Bronchial epithelial cell (primary cell): ENCODE results near the gene CREBBP. TPM values are rescaled to one million over a fixed set of nuclear protein-coding genes. Genes with fewer than 3 reads are reported as not detected.

Source experiments
- DNase-seq: peaks from one replicate; pipeline ENCODE4 v3.0.0-alpha.2; 2010; ENCODE audit warnings: low read depth
- FAIRE-seq: peaks from 2 replicates; lab custom pipeline; 2011; peaks lifted over from hg19 to GRCh38; lab: Jason Lieb, UNC
- H3K27me3 ChIP-seq: 2 replicates; pipeline ENCODE4 v1.5.1; 2011; ENCODE audit warnings: low read length; ENCODE audit not compliant: control insufficient read depth, insufficient read depth
- H3K36me3 ChIP-seq: 2 replicates; pipeline ENCODE4 v1.5.1; 2011; ENCODE audit warnings: low read length; ENCODE audit not compliant: control insufficient read depth, insufficient read depth
- H3K4me3 ChIP-seq: 2 replicates; pipeline ENCODE4 v1.5.1; 2011; ENCODE audit warnings: mild to moderate bottlenecking, low read depth, low read length, control low read depth
- total RNA-seq: library from RNA; depleted of rRNA; stranded (reverse); fragments of >200 nt; gene quantifications from 2 replicates; pipeline ENCODE4 v1.2.1, GENCODE V29; 2014
- TF ChIP-seq, protein P1 (sequence below): IDR thresholded peaks from 2 replicates; pipeline ENCODE4 v1.5.1; 2011; ENCODE audit warnings: mild to moderate bottlenecking, moderate library complexity, low read length, control low read depth, inconsistent platforms; ENCODE audit not compliant: insufficient read depth, severe bottlenecking

CREBBP gene
- total RNA-seq, 1 donor from 2014 or later: 7.4 TPM

DNA sequence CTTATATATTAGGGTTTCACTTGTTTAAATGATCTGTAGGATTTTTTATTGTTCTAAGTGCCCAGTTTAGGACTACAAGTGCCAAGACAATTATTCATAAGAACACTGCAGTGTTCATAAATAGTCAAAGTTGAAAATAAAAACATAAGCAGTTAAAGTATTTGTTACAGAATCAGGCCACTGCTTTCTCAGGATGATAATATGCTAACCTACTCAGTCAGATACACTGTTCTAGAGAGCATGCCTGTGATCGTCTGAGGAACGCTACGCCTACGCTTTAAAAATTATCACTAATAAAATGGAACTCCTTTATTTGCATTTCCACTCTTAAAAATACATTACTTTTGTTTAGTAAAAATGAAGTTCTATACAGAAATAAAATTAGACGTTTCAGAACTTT is 125.7 kb downstream of the CREBBP start:
- Histone ChIP-seq H3K4me3 (no peak overlapping the region), H3K36me3 (peaks cover 11% of the 10 kb centered on the region), H3K27me3 (no peaks in the 10 kb centered on the region)
- TF ChIP-seq, protein P1, sequence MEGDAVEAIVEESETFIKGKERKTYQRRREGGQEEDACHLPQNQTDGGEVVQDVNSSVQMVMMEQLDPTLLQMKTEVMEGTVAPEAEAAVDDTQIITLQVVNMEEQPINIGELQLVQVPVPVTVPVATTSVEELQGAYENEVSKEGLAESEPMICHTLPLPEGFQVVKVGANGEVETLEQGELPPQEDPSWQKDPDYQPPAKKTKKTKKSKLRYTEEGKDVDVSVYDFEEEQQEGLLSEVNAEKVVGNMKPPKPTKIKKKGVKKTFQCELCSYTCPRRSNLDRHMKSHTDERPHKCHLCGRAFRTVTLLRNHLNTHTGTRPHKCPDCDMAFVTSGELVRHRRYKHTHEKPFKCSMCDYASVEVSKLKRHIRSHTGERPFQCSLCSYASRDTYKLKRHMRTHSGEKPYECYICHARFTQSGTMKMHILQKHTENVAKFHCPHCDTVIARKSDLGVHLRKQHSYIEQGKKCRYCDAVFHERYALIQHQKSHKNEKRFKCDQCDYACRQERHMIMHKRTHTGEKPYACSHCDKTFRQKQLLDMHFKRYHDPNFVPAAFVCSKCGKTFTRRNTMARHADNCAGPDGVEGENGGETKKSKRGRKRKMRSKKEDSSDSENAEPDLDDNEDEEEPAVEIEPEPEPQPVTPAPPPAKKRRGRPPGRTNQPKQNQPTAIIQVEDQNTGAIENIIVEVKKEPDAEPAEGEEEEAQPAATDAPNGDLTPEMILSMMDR: no peak
- DNase-seq (no peak), FAIRE-seq (no peak)

DNA sequence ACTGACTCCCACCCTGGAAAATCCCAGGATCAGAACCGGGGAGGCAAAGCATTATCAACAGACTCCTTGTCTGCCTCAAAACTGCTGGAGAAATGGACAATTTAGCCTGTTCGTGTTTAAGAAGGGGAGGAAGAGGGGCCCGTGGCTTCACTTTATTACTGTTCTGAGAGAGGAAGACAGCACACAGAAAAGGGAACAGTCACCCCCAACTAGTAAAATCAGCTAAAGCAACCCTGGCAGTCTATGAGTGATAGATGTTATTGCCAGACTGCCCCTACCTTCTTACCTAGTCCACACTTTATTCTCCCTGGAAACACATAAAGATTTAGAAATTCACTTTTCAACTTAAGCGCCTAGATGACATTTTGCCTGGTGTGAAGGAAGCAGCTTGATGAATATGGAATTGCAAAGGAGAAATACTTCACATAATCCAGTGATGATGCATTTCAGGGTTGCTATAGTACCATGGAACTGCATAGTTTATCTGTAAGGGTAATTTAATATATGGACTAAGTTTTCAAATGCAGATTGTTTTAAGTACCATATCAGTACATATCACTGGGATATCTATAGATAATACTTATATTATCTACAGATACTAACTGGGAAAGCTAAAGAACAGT is 126.3 kb downstream of the CREBBP start:
- Histone ChIP-seq H3K27me3 (no peaks in the 10 kb centered on the region), H3K36me3 (peaks cover 11% of the 10 kb centered on the region), H3K4me3 (no peak overlapping the region)
- TF ChIP-seq, protein P1: no peak
- DNase-seq (no peak), FAIRE-seq (no peak)

DNA sequence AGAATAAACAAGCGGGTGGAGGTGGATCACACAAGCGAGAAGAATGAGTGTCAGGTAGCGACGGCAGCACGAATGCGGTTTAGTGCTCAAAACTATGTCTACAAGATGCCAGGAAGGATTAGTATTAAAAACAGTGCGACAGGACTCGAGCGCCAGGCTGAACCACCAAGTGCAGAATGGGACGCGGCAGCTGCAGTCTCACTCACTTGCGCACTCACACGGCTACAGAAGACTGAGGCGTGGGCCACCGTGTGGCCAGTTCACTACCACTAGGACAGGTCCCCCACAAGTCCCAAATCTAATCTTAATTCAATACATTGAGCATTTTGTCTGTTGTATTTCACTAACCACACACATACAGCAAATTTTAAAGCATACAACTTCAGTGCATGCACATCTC is 127.5 kb downstream of the CREBBP start:
- Histone ChIP-seq H3K4me3 (no peak overlapping the region), H3K36me3 (peaks cover 16% of the 10 kb centered on the region), H3K27me3 (no peaks in the 10 kb centered on the region)
- TF ChIP-seq, protein P1: no peak
- FAIRE-seq (no peak), DNase-seq (no peak)

DNA sequence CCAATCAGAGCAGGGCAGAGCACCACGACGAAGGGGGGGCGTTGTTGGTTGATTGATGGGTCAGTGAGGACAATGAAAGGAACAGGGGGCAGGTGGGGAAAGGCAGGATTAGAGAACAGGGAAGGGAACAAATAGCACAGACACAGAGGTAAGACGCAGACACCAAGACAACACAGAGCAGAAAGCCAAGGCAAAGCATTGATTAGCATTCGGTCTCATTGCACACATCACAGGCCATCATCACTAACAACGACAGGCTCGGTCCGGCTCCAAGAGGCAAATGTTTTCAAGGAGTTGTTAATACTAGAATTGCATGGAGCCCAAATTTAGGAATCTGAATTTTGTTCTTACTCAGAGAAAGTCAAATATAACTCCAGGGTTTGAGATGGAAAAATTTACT is 128.6 kb downstream of the CREBBP start:
- Histone ChIP-seq H3K4me3 (no peak overlapping the region), H3K36me3 (peaks cover 12% of the 10 kb centered on the region), H3K27me3 (no peaks in the 10 kb centered on the region)
- DNase-seq (no peak), FAIRE-seq (no peak)
- TF ChIP-seq, protein P1: no peak

DNA sequence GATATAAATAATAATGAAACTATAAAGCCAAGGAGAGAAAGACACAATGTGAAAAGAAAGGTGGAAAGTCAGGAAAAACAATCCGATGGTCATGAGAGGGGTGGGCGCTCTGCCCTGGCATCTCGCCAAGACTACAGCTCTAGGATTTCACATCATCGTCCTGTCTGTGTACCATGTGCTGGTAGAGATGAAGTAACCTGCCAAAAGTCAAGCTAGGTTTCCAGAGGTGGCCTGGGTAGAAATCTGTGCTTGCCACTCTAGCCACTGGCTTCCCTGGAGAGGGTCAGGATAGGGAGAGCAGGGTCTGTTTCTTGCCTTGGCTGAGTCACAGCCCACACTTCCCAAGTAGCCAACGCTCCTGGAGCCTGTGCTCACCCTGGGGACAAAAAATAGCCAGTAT is 132.2 kb downstream of the CREBBP start:
- peaks cover 18% of the 10 kb centered on the region for H3K36me3 ChIP-seq
- DNase-seq (no peak), FAIRE-seq (no peak)
- no peak overlapping the region for H3K4me3 ChIP-seq
- TF ChIP-seq, protein P1: no peak
- H3K27me3 ChIP-seq: no peaks in the 10 kb centered on the region
